Adrenal gland (tissue), 5 donors: ENCODE results near the gene NPY.

Experiments used
- POLR2A ChIP-seq, 2 donors: fragments of 450-650 bp; IDR thresholded peaks; one replicate each; pipeline ENCODE4 v1.6.1; 2017; ENCODE audit warnings: antibody characterized with exemption in 2 of 2, mild to moderate bottlenecking in 2 of 2, moderate library complexity in 1 of 2
- TF ChIP-seq, protein P1 (sequence below), 6 experiments: fragments of 450-650 bp in 4 of 6; fragments of 200-600 bp in 2 of 6; sonication (generic) in 1 of 6; IDR thresholded peaks; 1 replicate in 5 of 6; 2 replicates in 1 of 6; pipeline versions ENCODE4 v1.5.1 to v1.8.0; 2016 to 2021; ENCODE audit warnings: antibody characterized with exemption in 6 of 6, mild to moderate bottlenecking in 2 of 6, moderate library complexity in 1 of 6
- donor health status: DM: no; HTN: no; CAD: no.

DNA sequence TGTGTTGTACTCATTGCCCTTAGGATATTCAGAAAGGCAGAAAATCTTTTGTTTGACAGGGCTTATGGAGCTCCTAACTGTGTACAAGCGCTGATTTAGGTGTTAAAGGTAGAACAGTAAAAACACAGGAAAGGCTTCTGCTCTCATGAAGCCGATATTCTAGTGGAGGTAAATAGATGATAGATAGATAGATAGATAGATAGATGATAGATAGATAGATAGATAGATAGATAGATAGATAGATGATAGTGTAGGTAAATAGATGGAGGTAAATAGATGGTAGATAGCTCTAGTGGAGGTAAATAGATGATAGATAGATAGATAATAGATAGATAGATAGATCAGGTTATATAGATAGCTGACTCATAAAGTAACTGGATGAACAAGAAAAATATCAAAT lies 39.4 kb upstream of the NPY start:
- no peak for TF ChIP-seq POLR2A (IDR thresholded peaks at IDR 0.05)
- TF ChIP-seq, protein P1, sequence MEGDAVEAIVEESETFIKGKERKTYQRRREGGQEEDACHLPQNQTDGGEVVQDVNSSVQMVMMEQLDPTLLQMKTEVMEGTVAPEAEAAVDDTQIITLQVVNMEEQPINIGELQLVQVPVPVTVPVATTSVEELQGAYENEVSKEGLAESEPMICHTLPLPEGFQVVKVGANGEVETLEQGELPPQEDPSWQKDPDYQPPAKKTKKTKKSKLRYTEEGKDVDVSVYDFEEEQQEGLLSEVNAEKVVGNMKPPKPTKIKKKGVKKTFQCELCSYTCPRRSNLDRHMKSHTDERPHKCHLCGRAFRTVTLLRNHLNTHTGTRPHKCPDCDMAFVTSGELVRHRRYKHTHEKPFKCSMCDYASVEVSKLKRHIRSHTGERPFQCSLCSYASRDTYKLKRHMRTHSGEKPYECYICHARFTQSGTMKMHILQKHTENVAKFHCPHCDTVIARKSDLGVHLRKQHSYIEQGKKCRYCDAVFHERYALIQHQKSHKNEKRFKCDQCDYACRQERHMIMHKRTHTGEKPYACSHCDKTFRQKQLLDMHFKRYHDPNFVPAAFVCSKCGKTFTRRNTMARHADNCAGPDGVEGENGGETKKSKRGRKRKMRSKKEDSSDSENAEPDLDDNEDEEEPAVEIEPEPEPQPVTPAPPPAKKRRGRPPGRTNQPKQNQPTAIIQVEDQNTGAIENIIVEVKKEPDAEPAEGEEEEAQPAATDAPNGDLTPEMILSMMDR (IDR thresholded peaks at IDR 0.05): no peak
